ENCODE measurements around the gene DLGAP4. TPM values are rescaled to one million over a fixed set of nuclear protein-coding genes. Genes with fewer than 3 reads are reported as not detected.

DLGAP4 gene
- total and polyA plus RNA-seq, 12 donors, result 34.0 to 74.4 (median 55.6) TPM

DNA sequence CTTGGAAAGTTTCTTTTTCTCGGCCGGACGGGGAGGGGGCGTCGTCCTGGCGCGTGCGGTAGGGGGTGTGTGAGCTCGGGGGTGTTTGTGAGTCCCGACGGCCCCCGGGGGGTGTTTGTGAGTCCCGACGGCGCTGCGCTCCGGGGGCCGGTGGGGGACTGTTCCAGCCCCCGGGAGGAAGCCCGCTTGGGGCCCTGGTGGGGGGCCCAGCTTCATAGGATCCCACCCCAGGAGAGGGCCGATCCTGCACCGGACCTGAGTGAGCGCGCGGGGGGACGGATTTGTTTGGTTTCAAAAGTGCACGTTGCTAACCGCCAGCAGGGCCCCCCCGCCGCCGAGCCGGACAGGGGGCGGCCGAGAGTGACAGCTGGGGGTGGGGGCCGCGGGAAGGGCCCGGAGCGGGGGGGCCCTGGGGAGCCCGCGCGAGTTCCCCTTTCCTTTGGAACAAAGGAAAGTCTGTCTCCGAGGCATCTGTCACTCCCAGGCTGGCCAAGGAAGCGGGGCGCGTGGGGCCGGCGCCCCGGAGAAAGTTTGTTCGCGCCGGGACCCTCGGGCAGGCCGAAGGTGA lies 267.7 kb downstream of the DLGAP4 start:
- WGBS, 2 donors, result 0 to 1% methylated on average over 53 of the region's 53 CpGs
- DNase-seq, result peak; percentile 27 to 47

GRCh38 chr20:36574366-36575135 lies 268.4 kb downstream of the DLGAP4 start:
- Histone ChIP-seq H3K4me1 (peaks cover 8 to 40% (median 24%) of the 10 kb centered on the region in 9 donors), H3K9me3 (no peaks in the 10 kb centered on the region), H3K4me3 (peak overlapping the region; percentile 66 to 89 (median 84)), H3K27ac (peak overlapping the region in 9 of 10 donors; percentile 71 to 91 (median 89)), H3K27me3 (no peaks in the 10 kb centered on the region), H3K36me3 (peaks cover 0 to 12% (median 0%) of the 10 kb centered on the region in 9 donors)
- WGBS, 2 donors, result 1% methylated on average over 54 to 68 of the region's 69 CpGs
- peak; percentile 40 to 46 for DNase-seq
- intact Hi-C loops (cut with DNase I), result loop anchor here in 2 of 10 donors (5.0 to 10.0 kb wide), 2 partner anchors 33 to 180 kb away; partner anchors contain the start of gene RAB5IF (in 1 of the 2)
- ATAC-seq, result peak; percentile 21 to 50 (median 38)
- no peak for TF ChIP-seq CTCF (IDR thresholded peaks at IDR 0.05)

More for the DNA sequence above, 267.7 kb downstream of the DLGAP4 start:
- intact Hi-C loops (cut with DNase I), result loop anchor here in 2 of 10 donors (5.0 to 10.0 kb wide), 2 partner anchors 33 to 181 kb away; partner anchors contain the start of gene RAB5IF (in 1 of the 2)
- ATAC-seq, result peak; percentile 6 to 36 (median 21)
- Histone ChIP-seq H3K27me3 (no peaks in the 10 kb centered on the region), H3K36me3 (peaks cover 0 to 5% (median 0%) of the 10 kb centered on the region in 9 donors), H3K4me3 (peak overlapping the region; percentile 66 to 89 (median 84)), H3K9me3 (no peaks in the 10 kb centered on the region), H3K4me1 (peaks cover 8 to 40% (median 24%) of the 10 kb centered on the region in 9 donors), H3K27ac (peak overlapping the region; percentile 11 to 91 (median 88))
- peak in 1 of 9 donors; percentile 10 for TF ChIP-seq CTCF (IDR thresholded peaks at IDR 0.05)

DNA sequence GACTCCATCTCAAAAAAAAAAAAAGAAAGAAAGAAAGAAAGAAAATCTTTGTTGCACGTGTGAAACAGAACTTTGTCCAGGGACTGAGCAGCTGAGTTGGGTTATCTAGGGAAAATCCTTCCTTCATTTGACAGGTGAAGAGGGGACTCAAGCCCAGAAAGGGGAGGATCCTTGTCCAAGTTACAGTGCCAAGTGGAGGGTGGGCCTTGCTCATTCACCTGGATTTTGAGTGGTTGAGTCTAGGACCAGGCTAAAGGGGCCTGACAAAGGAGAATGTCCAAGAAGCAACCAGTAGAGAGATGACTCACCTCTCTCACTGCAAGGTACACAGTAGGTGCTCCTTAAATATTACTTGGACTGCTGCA lies 269.9 kb downstream of the DLGAP4 start:
- 52 to 53% methylated on average over 1 of the region's 1 CpG for WGBS, 2 donors
- no peak for ATAC-seq
- Histone ChIP-seq H3K4me1 (peaks cover 8 to 40% (median 24%) of the 10 kb centered on the region in 9 donors), H3K36me3 (peaks cover 0 to 27% (median 8%) of the 10 kb centered on the region in 9 donors), H3K4me3 (no peak overlapping the region), H3K27ac (peak overlapping the region in 1 of 10 donors; percentile 80), H3K9me3 (no peaks in the 10 kb centered on the region), H3K27me3 (no peaks in the 10 kb centered on the region)
- TF ChIP-seq CTCF (IDR thresholded peaks at IDR 0.05), result no peak
- DNase-seq, result no peak
- intact Hi-C loops (cut with DNase I), result loop anchor here in 1 of 10 donors (10.0 kb wide), 1 partner anchor 179 kb away; no protein-coding TSS in a partner anchor

Other genes starting within 250 kb of the DLGAP4 start
- gene EPB41L1, start 151.6 kb upstream of the DLGAP4 start, total RNA-seq, result 10 to 100 TPM; 11.1 to 21.7 (median 16.9) TPM
- gene EPB41L1, start 151.6 kb upstream of the DLGAP4 start, polyA plus RNA-seq, result 1 to 10 TPM; 7.5 to 8.0 TPM
- 10 to 100 TPM; 13.9 to 20.5 (median 15.2) TPM for gene AAR2, start 69.9 kb upstream of the DLGAP4 start, total RNA-seq
- 10 to 100 TPM in 1 of 2 donors, 1 to 10 TPM in 1; 7.8 to 22.7 TPM for gene AAR2, start 69.9 kb upstream of the DLGAP4 start, polyA plus RNA-seq
- gene MYL9, start 235.2 kb downstream of the DLGAP4 start, total RNA-seq, result 1,000 to 10,000 TPM; 1,611 to 2,234 (median 1,868) TPM
- 1,000 to 10,000 TPM in 1 of 2 donors, 100 to 1,000 TPM in 1; 755 to 2,519 TPM for gene MYL9, start 235.2 kb downstream of the DLGAP4 start, polyA plus RNA-seq

Data from heart right ventricle (tissue), 16 donors.